HCT116 (cell line): ENCODE results near the gene UVRAG. TPM values are rescaled to one million over a fixed set of nuclear protein-coding genes. Genes with fewer than 3 reads are reported as not detected.

ENCODE experiments used
- ATAC-seq: fragments of 200-7000 bp; cut with Tn5 transposase; 2 replicates; pipeline ENCODE4 v1.9.1; 2020; ENCODE audit warnings: mild to moderate bottlenecking, moderate library complexity
- BruUV-seq: library from RNA; stranded (reverse); fragments of 400-500 nt; replicated peaks from 2 replicates; lab custom pipeline; 2021; lab: Mats Ljungman, UMichigan
- CTCF ChIA-PET: fragments of 300-600 bp; sonication (Branson Sonifier 250); formaldehyde crosslinking; loops from one replicate; lab custom pipeline; 2021; ENCODE audit warnings: antibody characterized with exemption; lab: Charles Lee
- POLR2A ChIA-PET: fragments of 300-600, 350-600 bp; sonication (Branson Sonifier 250); formaldehyde crosslinking; loops from one replicate; lab custom pipeline; 2021; ENCODE audit warnings: antibody characterized with exemption; lab: Charles Lee
- RAD21 ChIA-PET, 2 experiments: fragments of 300-600 bp; sonication (Branson Sonifier 250); formaldehyde crosslinking; loops; one replicate each; lab custom pipeline; 2023; ENCODE audit warnings: low total read pairs in 2 of 2; ENCODE audit not compliant: uncharacterized antibody in 2 of 2, unreplicated experiment in 2 of 2, low non-redundant PET in 1 of 2; lab: Charles Lee
- DNase-seq: peaks from one replicate; pipeline ENCODE4 v3.0.0-alpha.2; 2010; ENCODE audit warnings: low read depth, low spot score
- H2AFZ ChIP-seq: fragments of 200-600 bp; shearing (Covaris generic), sonication (generic); 2 replicates; pipeline ENCODE4 v1.6.1; 2017; ENCODE audit warnings: low read depth, mixed run types, mixed read lengths, antibody characterized with exemption, low read length; ENCODE audit not compliant: poor library complexity, severe bottlenecking
- H3K27ac ChIP-seq: 2 replicates; pipeline ENCODE4 v1.5.1; 2012; ENCODE audit warnings: low read depth, low read length
- H3K27me3 ChIP-seq: fragments of 200-600 bp; sonication (generic); 2 replicates; pipeline ENCODE4 v1.6.1; 2016; ENCODE audit warnings: mixed run types, low read length, mixed read lengths; ENCODE audit not compliant: insufficient read depth
- H3K36me3 ChIP-seq, 2 experiments: fragments of 200-500 bp in 1 of 2; fragments of 200-600 bp in 1 of 2; sonication (Bioruptor generic) in 1 of 2; sonication (generic) in 1 of 2; 2 replicates each; pipeline versions ENCODE4 v1.5.1 to v1.6.1; 2014 to 2016; ENCODE audit warnings: low read length in 2 of 2, inconsistent platforms in 1 of 2, mixed read lengths in 1 of 2, mixed run types in 1 of 2; ENCODE audit not compliant: insufficient read depth in 2 of 2, control insufficient read depth in 1 of 2
- H3K4me1 ChIP-seq, 2 experiments: fragments of 200-600 bp in 1 of 2; sonication (generic) in 1 of 2; 2 replicates each; pipeline versions ENCODE4 v1.5.1 to v1.6.1; 2012 to 2017; ENCODE audit warnings: low read length in 2 of 2, inconsistent platforms in 1 of 2, mild to moderate bottlenecking in 1 of 2, mixed read lengths in 1 of 2, mixed run types in 1 of 2, moderate library complexity in 1 of 2; ENCODE audit not compliant: insufficient read depth in 2 of 2, control insufficient read depth in 1 of 2
- H3K4me2 ChIP-seq: fragments of 200-600 bp; sonication (generic); 2 replicates; pipeline ENCODE4 v1.6.1; 2017; ENCODE audit warnings: mixed run types, low read length, mixed read lengths
- H3K4me3 ChIP-seq, 2 experiments: fragments of 200-600 bp in 1 of 2; sonication (generic) in 1 of 2; replicated peaks in 1 of 2; 2 replicates each; pipeline ENCODE4 v1.5.1; 2011 to 2016; ENCODE audit warnings: low read length in 2 of 2, control low read depth in 1 of 2, low read depth in 1 of 2, mild to moderate bottlenecking in 1 of 2, mixed read lengths in 1 of 2, mixed run types in 1 of 2
- H3K79me2 ChIP-seq: fragments of 200-600 bp; sonication (generic); 2 replicates; pipeline ENCODE4 v1.6.1; 2017; ENCODE audit warnings: mild to moderate bottlenecking, mixed run types, low read length, moderate library complexity, mixed read lengths; ENCODE audit not compliant: insufficient read depth
- H3K9ac ChIP-seq: fragments of 200-600 bp; sonication (generic); 2 replicates; pipeline ENCODE4 v1.6.1; 2016; ENCODE audit warnings: low read length, mixed read lengths
- H3K9me2 ChIP-seq: fragments of 200-600 bp; sonication (generic), shearing (Covaris generic); 2 replicates; pipeline ENCODE4 v1.6.1; 2017; ENCODE audit warnings: mixed run types, mild to moderate bottlenecking, moderate library complexity; ENCODE audit not compliant: insufficient read depth
- H3K9me3 ChIP-seq, 2 experiments: fragments of 200-500 bp in 1 of 2; fragments of 200-600 bp in 1 of 2; sonication (Bioruptor generic) in 1 of 2; sonication (generic) in 1 of 2; 2 replicates each; pipeline ENCODE4 v1.6.1; 2014 to 2017; ENCODE audit warnings: low read length in 2 of 2, mixed read lengths in 2 of 2, inconsistent platforms in 1 of 2, low read depth in 1 of 2, mild to moderate bottlenecking in 1 of 2, mixed run types in 1 of 2, moderate library complexity in 1 of 2; ENCODE audit not compliant: control insufficient read depth in 1 of 2, insufficient read depth in 1 of 2
- H4K20me1 ChIP-seq: fragments of 200-600 bp; sonication (generic), shearing (Covaris generic); 2 replicates; pipeline ENCODE4 v1.6.1; 2017; ENCODE audit warnings: mixed run types, mild to moderate bottlenecking, moderate library complexity; ENCODE audit not compliant: insufficient read depth
- CEBPB ChIP-seq: IDR thresholded peaks from 2 replicates; pipeline ENCODE4 v1.6.1; 2012; ENCODE audit warnings: low read depth
- POLR2A ChIP-seq: IDR thresholded peaks from 2 replicates; pipeline ENCODE4 v1.7.0; 2011; ENCODE audit warnings: borderline replicate concordance; ENCODE audit not compliant: insufficient read depth, insufficient read length; ENCODE audit errors: extremely low read depth
- ZBTB33 ChIP-seq: IDR thresholded peaks from 2 replicates; pipeline ENCODE4 v1.6.1; 2011; ENCODE audit warnings: mild to moderate bottlenecking, low read length, moderate library complexity; ENCODE audit not compliant: insufficient replicate concordance; ENCODE audit errors: extremely low read depth
- ZFX ChIP-seq: fragments of 450-650 bp; IDR thresholded peaks from 2 replicates; pipeline ENCODE4 v1.6.1; 2017
- ZNF274 ChIP-seq: fragments of 200-500 bp; sonication (Bioruptor generic); IDR thresholded peaks from 2 replicates; pipeline ENCODE4 v1.6.1; 2014; ENCODE audit warnings: mild to moderate bottlenecking, low read depth, low read length, inconsistent platforms
- intact Hi-C: fragments of 100-400 bp; cut with micrococcal nuclease; formaldehyde crosslinking; loops from 2 replicates; pipeline ENCODE4 v1.10.0; 2022
- total RNA-seq: library from RNA; stranded (reverse); gene quantifications from one replicate; pipeline ENCODE4 v1.2.1, GENCODE V29; 2021; ENCODE audit not compliant: unreplicated experiment
- TF ChIP-seq, protein P1 (sequence below): IDR thresholded peaks from 2 replicates; pipeline ENCODE4 v1.6.1; 2012

Gene UVRAG
- total RNA-seq, 1 experiment from 2014 or later, result 12.3 TPM

DNA sequence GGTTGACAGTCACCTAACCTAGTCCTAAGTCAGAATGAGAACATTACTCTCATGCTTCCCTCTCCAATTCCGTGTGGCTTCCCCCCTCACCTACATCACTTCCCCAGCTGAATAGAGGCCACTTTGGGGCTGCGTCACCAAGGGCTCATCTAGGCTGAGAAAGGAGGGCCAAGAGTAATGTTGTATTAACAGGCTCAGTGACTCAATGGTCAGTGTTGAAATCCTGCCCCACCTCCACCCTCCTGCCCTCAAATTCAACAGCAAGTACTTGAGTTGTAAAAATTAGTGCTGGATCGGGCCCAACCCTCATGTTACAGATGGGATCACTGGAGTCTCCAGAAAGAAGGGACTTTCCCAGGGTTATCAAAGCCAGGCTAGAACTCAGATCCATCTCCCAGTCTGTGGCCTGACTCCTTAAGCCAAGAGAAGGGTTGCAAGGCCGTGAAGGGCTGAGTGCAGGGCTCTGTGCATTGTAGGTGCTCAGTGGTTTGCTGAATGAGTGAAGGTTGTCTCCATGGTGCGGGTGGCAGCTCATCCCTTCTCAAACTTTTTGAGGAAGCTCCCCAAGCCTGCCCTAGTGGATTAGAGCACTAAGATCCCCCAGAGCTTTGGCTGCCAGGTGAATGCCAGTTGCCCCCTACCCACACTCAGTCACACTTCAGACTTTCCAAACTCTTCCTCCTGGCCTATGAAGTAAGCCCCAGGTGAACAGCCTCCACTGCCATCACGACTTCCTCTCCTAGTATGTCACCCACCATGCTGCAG, 43.2 kb upstream of the UVRAG start:
- no peak overlapping the region for H2AFZ ChIP-seq
- H3K27me3 ChIP-seq, result peaks cover 6% of the 10 kb centered on the region; the same call in 1 of the 2 replicates
- no peak overlapping the region for H3K27ac ChIP-seq
- ChIA-PET POLR2A (no interaction called here), RAD21 (no interaction called here), CTCF (no interaction called here)
- DNase-seq, result no peak
- no peaks in the 10 kb centered on the region for H3K79me2 ChIP-seq
- H3K4me2 ChIP-seq, result no peak overlapping the region
- BruUV-seq, result no TSS peak
- peaks cover 9 to 18% of the 10 kb centered on the region in 2 experiments for H3K4me1 ChIP-seq
- H3K9me3 ChIP-seq, result no peaks in the 10 kb centered on the region
- no peaks in the 10 kb centered on the region for H4K20me1 ChIP-seq
- no peak for TF ChIP-seq POLR2A
- no peak for TF ChIP-seq CEBPB
- TF ChIP-seq ZFX, result no peak
- TF ChIP-seq, protein P1, sequence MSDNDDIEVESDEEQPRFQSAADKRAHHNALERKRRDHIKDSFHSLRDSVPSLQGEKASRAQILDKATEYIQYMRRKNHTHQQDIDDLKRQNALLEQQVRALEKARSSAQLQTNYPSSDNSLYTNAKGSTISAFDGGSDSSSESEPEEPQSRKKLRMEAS, result no peak
- TF ChIP-seq ZNF274, result no peak
- no peak for TF ChIP-seq ZBTB33
- H3K9ac ChIP-seq, result no peak overlapping the region
- H3K9me2 ChIP-seq, result no peaks in the 10 kb centered on the region
- no peak overlapping the region for H3K4me3 ChIP-seq
- no peak for ATAC-seq
- H3K36me3 ChIP-seq, result no peaks in the 10 kb centered on the region
- intact Hi-C loops, result no loop called here
